Stimulated activated CD8-positive, alpha-beta memory T cell treated with anti-CD3 and anti-CD28 coated beads, Interleukin-12 subunit alpha, Interleukin-12 subunit beta, amount 100 ng/mL, for 24 hours (primary cell): Measurements from ENCODE around the gene ABHD10.

Experiments used
- DNase-seq: peaks from one replicate; pipeline ENCODE4 v3.0.0-alpha.2; 2020; ENCODE audit errors: extremely low read depth

The ABHD10 gene

DNA sequence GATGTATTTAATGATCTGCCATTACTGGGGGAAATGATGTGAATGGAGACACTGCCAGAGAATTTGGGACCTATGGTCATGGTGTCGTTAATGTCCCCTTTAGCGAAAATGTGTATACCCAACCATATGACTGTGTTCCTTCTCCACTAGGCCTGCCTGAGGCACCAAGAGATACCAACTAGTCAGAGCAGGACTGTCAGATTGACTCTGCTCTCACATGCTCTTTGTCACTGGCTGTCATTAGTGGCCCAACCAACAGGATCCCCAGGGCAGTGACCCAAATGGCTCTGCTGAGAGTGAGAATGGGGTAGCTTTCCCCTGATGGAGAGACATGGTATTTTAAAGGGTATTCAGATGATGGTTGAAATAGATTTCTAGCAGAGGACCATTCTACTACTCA lies 22.7 kb downstream of the ABHD10 start:
- no peak for DNase-seq

GRCh38 chr3:112002096-112002971 lies 23.5 kb downstream of the ABHD10 start:
- no peak for DNase-seq

DNA sequence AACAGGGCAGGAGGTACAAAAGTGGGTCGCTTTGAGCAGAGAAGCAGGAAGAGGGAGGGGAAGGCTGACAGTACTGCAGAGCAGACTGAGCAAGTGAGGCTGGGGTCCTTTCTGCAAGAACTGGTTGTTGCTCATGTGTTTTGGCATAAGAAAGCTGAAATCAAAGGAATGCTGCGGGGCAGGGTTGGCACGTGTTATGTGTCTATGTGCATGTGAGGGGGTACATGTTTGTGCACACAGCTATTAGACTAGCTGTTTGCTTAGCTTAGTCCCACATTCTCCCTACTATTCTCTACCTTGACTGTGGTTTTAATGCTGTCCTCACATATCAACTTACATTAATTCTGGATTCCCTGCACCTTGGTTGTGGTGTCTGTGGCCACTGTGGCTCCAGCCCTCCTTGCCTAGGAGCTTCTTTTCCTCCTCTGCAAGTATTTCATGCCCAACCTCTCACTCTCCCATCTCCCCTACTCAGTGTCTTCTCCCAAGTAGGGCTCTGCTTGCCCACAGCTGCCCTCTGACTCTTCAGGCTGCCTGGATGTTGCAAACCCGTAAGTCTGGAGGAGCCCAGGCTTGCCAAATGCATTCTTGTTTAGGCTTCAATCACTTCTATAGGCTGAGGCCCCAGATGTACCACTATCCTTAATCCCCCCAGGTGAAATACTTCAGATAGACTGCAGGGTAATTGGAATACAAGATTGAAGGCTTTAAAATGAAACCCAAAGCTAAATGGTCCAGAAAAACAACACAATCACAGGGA lies 24.7 kb downstream of the ABHD10 start:
- no peak for DNase-seq

GRCh38 chr3:112004187-112004586 lies 25.4 kb downstream of the ABHD10 start:
- no peak for DNase-seq

GRCh38 chr3:112004669-112005068 lies 25.8 kb downstream of the ABHD10 start:
- no peak for DNase-seq

GRCh38 chr3:112005091-112005672 lies 26.4 kb downstream of the ABHD10 start:
- DNase-seq = no peak

DNA sequence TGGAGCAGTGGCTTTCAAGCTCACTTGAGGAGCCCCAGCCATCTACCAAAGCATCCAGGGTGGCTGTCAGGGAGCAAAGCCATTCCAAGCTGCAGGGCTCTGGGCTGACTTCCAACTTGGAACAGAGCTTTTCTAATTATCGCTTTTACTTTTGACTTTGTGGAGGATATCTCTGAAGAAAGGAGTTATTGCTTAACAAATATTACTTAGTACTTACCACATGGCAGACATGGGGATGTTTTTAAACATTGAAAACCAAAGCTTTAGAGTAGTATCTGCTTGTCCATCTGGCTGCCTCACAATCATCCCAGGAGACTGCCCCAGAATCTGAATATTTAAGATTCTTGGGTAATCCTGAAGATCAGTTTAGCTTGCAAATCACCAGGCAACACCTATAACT lies 28.8 kb downstream of the ABHD10 start:
- no peak for DNase-seq

DNA sequence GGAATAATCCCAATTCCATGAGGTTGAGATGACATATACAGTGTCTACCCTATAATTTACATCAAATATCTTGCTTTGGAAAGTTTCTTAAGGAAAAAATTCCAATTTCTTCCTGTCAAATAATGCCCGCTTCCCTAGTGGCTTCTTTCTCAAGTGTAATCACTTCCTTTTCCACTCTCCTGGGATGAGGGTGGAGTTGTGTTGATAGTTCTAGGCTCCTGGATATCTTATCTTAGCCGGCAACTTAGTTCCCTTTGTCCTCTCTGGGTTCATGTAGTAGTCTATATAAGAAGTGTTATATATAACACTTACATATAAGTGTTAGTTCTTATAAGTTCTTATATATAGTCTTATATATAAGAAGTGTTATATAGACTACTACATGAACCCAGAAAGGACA lies 30.8 kb downstream of the ABHD10 start:
- DNase-seq = no peak

DNA sequence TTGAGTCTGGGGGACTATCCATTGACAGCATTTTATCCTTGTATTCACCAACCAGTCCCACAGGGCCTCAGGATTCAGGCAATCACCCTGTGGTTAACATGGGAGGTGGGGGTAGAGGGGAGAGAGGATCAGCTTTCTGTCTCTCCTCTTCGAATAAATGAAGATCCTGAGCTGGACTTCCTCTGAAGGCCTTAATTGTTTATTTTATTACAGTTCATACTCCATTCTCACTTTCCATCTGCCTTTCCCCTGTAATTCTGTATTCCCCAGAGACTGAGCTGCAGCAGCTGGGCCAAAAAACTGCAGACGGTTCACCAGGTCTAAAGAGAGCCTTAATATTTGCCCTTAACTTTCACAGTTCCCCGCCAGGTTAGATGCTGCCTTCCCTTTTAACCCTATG lies 31.8 kb downstream of the ABHD10 start:
- DNase-seq = no peak

- DNase-seq = no peak
These were observed 32.6 kb downstream of the ABHD10 start for GRCh38 chr3:112011376-112011940.

DNA sequence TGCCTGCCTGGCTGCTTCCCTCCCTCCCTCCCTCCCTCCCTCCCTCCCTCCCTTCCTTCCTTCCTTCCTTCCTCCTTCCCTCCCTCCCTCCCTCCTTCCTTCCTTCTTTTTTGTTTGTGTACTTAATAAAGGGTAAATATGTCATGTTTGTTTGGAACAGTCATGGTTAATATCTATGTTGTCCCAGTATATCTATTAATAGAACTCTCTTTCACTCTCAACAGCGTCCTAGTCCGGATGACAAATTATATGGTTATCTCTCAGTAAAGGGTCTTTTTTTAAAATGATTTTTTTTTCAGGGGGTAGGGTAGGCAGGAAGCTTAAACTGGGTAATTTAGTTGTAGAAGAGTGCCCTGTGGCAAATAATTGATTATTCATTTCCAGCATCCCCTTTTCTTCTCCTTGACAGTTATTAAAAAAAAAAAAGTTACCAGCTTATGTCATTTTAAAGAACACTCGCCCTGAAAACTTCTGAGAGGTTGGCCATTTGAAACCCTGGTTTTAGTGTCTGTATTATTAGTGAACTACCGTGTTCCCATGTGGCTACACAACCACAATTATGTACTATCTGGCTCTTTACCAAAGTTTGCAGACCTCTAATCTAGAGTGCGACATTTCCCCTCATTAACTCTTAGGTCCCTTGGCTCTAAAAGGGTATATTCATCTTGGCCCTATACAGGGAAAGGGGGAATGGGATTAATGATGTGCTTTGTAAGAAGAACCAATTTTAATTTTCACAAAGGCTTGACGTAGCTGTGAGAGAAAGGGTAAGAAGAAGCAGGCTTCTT lies 33.6 kb downstream of the ABHD10 start:
- no peak for DNase-seq

DNA sequence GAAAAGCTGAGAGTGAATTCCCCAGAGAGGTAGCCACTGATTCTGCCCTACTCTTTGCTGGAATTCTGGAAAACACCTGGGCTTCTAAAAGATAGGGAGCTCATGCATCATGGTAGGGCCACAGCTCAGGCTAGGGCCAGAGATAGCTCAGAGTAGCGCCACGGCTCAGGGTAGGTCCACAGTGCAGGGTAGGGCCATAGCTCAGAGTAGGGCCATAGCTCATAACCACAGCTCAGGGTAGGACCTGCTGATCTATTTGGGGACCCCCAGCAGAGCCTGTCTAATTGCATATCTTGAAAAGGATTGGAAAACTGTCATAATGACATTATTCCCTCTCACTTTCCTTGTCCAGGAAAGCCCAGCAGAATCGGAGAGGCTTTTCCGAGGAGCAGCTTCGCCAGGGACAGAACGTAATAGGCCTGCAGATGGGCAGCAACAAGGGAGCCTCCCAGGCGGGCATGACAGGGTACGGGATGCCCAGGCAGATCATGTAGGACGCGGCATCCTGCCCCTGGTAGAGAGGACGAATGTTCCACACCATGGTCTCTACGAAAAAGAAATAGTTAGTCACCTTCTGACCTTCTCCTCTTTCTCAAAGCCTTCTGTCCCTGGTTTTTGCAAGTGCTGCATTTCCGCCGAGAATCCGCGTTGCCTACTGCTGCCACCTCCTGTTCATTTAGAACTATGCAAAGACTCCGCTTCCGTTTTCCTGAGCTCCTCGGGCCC lies 34.4 kb downstream of the ABHD10 start:
- DNase-seq = no peak

DNA sequence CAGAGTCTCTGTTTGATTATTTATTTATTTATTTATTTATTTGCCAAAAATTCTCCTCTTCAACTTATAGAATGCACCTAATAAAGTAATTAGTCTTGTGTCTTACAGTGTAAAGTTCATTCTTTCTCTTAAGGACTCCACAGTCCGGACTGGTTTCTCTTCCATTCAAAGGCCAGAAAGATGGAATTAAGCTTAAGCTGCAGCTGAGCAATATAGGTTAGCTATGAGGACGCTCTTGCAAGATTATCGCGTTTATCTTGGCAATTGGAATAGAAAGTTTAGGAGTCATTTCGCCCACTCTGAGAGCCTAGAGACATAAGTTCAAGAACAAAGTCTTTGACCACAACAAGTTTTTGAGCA lies 34.9 kb downstream of the ABHD10 start:
- DNase-seq = no peak

DNA sequence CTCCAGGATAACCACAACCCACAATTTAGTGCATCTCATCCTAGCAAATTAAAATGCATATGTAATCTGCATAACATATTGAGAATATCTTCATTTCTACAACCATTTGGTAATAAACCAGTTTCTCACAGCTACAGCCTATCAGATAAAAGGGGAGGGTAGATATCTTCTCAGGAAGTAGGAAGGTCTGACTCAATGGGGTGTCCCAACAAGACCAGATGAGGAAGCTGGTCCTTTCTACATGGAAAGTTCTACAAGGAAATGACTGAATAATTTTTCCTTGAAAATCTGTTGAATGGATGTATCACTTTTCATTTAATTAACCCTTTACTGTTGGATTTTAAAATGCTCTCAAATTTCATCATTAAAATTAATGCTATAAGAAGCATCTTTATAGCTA lies 38.3 kb downstream of the ABHD10 start:
- no peak for DNase-seq

DNA sequence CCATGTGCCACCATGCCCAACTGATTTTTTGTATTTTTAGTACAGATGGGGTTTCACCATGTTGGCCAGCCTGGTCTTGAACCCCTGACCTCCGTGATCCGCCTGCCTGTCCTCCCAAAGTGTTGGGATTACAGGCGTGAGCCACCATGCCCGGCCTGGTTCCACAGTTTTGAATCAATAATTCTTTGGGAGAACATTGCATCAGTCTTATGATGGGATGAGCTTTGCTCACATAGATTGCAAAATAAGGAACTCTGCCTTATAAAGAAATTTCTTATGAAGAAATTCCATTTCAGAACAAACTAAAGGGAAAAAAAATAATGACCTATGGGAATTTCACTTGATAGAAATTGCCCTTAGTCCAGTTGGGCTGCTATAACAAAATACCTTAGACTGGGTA lies 39.9 kb downstream of the ABHD10 start:
- DNase-seq = no peak

DNA sequence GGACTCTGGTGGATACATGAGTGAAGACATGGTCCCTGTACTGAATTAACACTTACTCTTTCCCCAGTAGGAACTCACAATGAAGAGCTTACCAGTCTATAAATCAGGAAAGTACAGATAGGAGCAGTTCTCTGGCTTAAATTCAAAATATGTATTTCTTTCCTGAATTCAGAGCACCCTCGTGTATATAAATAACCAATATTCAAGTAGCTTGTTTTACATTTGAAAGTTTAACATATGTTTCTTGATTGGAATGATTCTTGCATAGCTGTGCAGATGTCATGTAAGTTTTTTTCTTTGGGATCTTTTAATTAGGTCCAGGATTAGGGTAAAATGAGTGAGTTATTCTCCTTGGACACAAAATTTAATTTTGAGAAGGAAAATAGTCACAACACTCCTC lies 40.9 kb downstream of the ABHD10 start:
- no peak for DNase-seq

DNA sequence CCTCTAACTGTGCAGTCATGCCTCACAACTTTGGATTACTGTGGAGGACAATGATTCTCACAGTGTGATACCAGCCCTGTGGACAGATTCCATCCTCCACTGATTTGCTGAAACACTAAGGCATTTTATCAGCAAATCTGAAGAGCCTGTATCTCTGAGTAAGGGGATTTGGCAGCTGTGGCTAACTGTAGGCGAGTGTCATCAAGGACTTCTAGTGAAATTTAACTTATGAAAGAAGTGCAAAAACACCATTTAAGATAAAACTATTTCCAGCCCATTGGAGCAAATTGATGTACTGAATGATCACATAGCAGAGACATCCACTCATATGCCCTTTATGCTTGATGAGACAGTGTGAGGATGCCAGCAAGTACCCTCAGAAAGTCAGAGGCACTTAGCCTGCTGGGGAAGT lies 41.9 kb downstream of the ABHD10 start:
- DNase-seq = no peak

DNA sequence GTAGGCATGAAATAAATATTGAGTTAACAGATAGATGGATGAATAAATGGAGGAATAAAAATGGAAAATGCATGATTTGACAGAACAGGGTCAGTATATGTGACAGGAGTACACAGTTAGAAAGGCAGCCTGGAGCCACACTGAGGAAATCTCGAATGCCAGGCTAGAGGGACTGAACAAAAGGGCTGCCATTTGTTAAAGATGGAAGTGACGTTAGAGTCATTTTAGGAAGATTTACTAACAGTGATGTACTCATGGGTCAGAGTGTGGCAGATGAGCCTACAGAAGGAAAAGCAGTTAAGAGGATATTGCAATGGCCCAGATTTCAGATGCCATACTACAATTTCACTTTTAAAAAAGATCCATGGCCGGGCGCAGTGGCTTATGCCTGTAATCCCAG lies 48.3 kb downstream of the ABHD10 start:
- DNase-seq = no peak

DNA sequence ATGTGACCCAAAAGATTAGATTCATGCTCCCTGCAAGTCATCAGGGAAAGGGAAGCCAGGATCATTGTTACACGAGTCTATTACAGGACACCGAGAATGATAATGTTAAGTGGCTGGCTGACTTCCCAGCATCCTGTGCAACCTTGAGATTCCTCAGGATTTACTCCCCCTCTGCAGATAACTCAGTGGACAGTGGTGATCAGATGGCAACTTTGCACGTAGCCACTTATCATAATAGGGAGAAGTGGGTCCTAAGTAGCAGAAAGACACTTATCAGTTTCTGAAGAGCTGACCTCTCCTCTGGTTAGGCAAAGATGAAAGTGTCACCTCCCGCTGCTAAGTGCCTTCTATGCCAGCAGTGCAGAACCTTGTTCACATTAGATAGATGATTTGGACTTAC lies 49.0 kb downstream of the ABHD10 start:
- no peak for DNase-seq

GRCh38 chr3:112030901-112031300 lies 52.1 kb downstream of the ABHD10 start:
- DNase-seq = no peak

DNA sequence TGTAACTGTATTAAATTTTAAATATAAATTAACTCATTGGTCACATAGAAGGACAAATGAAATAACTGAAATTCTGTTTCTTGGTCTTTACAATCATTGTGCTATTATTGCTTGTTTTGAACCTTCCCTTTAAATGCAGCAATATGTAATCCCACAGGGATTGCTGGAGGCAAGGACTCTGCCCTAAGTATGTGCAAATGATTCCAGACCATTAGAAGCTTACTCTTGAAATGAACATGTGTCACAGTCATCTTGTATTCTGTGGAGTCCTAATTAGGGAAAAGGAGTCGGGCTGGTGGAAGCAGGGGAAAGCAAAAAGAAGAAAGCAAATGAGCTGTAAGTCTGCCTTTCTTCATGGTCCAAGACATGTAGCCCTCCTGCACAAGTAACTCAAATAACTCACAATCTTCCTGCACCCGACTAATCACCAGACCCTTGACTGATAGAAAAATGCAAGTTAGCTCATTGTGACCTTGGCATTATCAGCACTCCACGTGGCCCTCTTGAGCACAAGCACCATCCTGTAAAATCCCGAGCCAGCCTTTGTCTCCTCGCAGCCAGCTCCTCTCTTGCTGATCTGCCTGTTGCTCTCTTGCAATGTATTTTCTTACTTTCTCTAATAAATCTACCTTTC lies 53.4 kb downstream of the ABHD10 start:
- no peak for DNase-seq
